Gastroesophageal sphincter (tissue), 3 donors: ENCODE measurements around the gene NRL.

Experiments
- EP300 ChIP-seq: sonication (generic); formaldehyde crosslinking; IDR thresholded peaks from one replicate; pipeline ENCODE4 v1.6.1; 2017; ENCODE audit warnings: antibody characterized with exemption, mild to moderate bottlenecking
- POLR2A ChIP-seq, 2 donors: fragments of 450-650 bp; IDR thresholded peaks; one replicate each; pipeline ENCODE4 v1.6.1; 2017; ENCODE audit warnings: antibody characterized with exemption in 2 of 2, mild to moderate bottlenecking in 2 of 2, moderate library complexity in 1 of 2
- TF ChIP-seq, protein P1 (sequence below), 4 experiments: fragments of 200-600 bp in 2 of 4; fragments of 450-650 bp in 2 of 4; sonication (generic) in 1 of 4; IDR thresholded peaks; one replicate each; pipeline ENCODE4 v1.5.1; 2017 to 2019; ENCODE audit warnings: antibody characterized with exemption in 4 of 4, mild to moderate bottlenecking in 2 of 4, moderate library complexity in 2 of 4

DNA sequence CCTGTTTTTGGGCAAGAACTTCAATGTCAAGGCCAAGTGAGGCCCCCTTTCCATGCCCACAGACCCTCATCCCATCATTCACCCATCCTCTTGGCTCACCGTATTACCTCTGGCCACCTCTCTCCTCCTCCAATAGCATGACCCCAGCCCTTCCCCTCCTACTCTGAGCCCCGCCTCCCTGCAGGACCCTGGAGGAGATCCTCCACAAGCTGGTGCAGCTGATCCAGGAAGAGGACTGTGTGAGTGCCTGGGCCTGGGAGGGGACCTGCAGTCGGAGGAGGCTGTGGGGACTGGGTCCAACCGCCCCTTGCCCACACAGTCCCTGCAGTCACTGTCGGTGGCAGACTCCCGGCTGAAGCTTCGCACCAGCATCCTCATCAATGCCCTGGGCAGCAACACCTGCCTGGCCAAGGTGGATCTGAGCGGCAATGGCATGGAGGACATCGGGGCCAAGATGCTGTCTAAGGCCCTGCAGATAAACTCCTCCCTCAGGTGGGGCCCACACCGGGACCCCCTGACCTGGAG lies 55.7 kb downstream of the NRL start:
- TF ChIP-seq, protein P1, sequence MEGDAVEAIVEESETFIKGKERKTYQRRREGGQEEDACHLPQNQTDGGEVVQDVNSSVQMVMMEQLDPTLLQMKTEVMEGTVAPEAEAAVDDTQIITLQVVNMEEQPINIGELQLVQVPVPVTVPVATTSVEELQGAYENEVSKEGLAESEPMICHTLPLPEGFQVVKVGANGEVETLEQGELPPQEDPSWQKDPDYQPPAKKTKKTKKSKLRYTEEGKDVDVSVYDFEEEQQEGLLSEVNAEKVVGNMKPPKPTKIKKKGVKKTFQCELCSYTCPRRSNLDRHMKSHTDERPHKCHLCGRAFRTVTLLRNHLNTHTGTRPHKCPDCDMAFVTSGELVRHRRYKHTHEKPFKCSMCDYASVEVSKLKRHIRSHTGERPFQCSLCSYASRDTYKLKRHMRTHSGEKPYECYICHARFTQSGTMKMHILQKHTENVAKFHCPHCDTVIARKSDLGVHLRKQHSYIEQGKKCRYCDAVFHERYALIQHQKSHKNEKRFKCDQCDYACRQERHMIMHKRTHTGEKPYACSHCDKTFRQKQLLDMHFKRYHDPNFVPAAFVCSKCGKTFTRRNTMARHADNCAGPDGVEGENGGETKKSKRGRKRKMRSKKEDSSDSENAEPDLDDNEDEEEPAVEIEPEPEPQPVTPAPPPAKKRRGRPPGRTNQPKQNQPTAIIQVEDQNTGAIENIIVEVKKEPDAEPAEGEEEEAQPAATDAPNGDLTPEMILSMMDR (IDR thresholded peaks at IDR 0.05): no peak
- TF ChIP-seq POLR2A (IDR thresholded peaks at IDR 0.05) (no peak), EP300 (no peak)
